Measurements from ENCODE around the gene MYO1A.

MYO1A gene

GRCh38 chr12:57001448-57001906 is 48.5 kb downstream of the MYO1A start:
- Mint-ChIP-seq H3K36me3 (peaks cover 39% of the 10 kb centered on the region), H3K9me3 (no peaks in the 10 kb centered on the region), H3K27ac (peak overlapping the region; percentile 19), H3K27me3 (no peaks in the 10 kb centered on the region), H3K4me1 (peaks cover 63% of the 10 kb centered on the region), H3K4me3 (no peak overlapping the region)
- ATAC-seq, result no peak

DNA sequence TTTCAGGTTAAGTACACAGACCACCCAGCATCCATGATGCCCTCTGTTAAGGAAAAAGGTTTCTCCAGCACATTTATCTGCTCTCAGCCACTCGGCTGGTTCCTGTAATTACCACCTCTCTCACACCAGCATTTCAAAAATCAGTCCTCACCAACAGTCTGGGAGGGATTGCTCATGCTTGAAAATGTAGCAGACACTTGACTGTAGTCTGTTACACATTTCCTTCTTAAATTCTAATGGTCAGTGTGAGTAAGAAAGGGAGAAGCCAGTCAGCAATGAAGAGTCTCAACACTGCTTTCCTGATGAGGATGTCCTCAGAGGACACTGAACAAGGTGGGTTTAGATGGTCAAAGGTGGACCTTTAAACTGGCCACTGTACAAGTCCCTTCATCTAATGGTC is 49.5 kb downstream of the MYO1A start:
- Mint-ChIP-seq H3K27ac (peak overlapping the region; percentile 20), H3K36me3 (peaks cover 49% of the 10 kb centered on the region), H3K4me3 (no peak overlapping the region), H3K4me1 (peaks cover 57% of the 10 kb centered on the region), H3K9me3 (no peaks in the 10 kb centered on the region), H3K27me3 (no peaks in the 10 kb centered on the region)
- no peak for ATAC-seq

- Mint-ChIP-seq H3K4me3 (peak overlapping the region; percentile 1), H3K36me3 (peaks cover 54% of the 10 kb centered on the region), H3K27me3 (no peaks in the 10 kb centered on the region), H3K27ac (peak overlapping the region; percentile 46), H3K9me3 (no peaks in the 10 kb centered on the region), H3K4me1 (peaks cover 49% of the 10 kb centered on the region)
- ATAC-seq, result no peak
Observed at GRCh38 chr12:56999456-56999855, 50.5 kb downstream of the MYO1A start.

DNA sequence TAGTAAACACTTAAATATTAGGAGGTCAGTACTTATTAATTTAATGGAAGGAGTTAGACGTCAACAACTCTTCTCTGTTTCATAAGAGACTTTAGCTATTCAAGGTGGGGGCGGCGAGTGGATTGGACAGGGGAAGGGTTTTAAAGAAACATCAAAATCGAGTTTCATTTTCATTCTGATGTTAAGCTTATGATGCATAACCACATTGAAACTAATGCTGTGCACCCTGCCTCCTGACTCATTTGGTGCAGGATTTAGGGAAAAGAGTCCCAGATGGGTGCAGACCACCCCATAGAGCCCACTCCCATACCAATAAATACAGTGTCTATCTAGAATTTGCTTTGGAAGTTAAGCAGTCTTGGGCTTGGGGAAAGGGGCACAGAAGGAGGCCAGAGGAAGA is 50.9 kb downstream of the MYO1A start:
- Mint-ChIP-seq H3K27me3 (no peaks in the 10 kb centered on the region), H3K9me3 (no peaks in the 10 kb centered on the region), H3K36me3 (peaks cover 50% of the 10 kb centered on the region), H3K27ac (peak overlapping the region; percentile 46), H3K4me1 (peaks cover 44% of the 10 kb centered on the region), H3K4me3 (peak overlapping the region; percentile 1)
- peak; percentile 76 for ATAC-seq

- Mint-ChIP-seq H3K27ac (peak overlapping the region; percentile 46), H3K4me3 (no peak overlapping the region), H3K9me3 (no peaks in the 10 kb centered on the region), H3K4me1 (peaks cover 44% of the 10 kb centered on the region), H3K36me3 (peaks cover 43% of the 10 kb centered on the region), H3K27me3 (no peaks in the 10 kb centered on the region)
- no peak for ATAC-seq
Observed at GRCh38 chr12:56998316-56998715, 51.6 kb downstream of the MYO1A start.

- Mint-ChIP-seq H3K4me1 (peaks cover 37% of the 10 kb centered on the region), H3K36me3 (peaks cover 33% of the 10 kb centered on the region), H3K4me3 (no peak overlapping the region), H3K27ac (no peak overlapping the region), H3K27me3 (no peaks in the 10 kb centered on the region), H3K9me3 (no peaks in the 10 kb centered on the region)
- ATAC-seq, result no peak
Observed at GRCh38 chr12:56996793-56997545, 53.0 kb downstream of the MYO1A start.

DNA sequence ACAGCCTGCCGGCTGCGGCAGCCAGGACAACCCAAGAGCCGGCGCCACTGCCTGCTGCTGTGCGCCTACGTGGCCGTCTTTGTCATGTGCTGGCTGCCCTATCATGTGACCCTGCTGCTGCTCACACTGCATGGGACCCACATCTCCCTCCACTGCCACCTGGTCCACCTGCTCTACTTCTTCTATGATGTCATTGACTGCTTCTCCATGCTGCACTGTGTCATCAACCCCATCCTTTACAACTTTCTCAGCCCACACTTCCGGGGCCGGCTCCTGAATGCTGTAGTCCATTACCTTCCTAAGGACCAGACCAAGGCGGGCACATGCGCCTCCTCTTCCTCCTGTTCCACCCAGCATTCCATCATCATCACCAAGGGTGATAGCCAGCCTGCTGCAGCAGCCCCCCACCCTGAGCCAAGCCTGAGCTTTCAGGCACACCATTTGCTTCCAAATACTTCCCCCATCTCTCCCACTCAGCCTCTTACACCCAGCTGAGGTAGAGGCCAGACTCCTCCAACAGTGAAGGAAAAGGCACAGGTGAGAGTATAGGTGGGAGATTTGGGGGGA is 53.9 kb downstream of the MYO1A start:
- Mint-ChIP-seq H3K27me3 (no peaks in the 10 kb centered on the region), H3K27ac (no peak overlapping the region), H3K36me3 (peaks cover 33% of the 10 kb centered on the region), H3K9me3 (no peaks in the 10 kb centered on the region), H3K4me3 (no peak overlapping the region), H3K4me1 (peaks cover 38% of the 10 kb centered on the region)
- no peak for ATAC-seq

- no peak overlapping the region for H3K4me3 Mint-ChIP-seq
- H3K36me3 Mint-ChIP-seq, result peaks cover 33% of the 10 kb centered on the region
- no peaks in the 10 kb centered on the region for H3K9me3 Mint-ChIP-seq
- peaks cover 33% of the 10 kb centered on the region for H3K4me1 Mint-ChIP-seq
- no peak for ATAC-seq
- H3K27me3 Mint-ChIP-seq, result no peaks in the 10 kb centered on the region
- no peak overlapping the region for H3K27ac Mint-ChIP-seq
Observed at GRCh38 chr12:56995201-56995929, 54.6 kb downstream of the MYO1A start.

DNA sequence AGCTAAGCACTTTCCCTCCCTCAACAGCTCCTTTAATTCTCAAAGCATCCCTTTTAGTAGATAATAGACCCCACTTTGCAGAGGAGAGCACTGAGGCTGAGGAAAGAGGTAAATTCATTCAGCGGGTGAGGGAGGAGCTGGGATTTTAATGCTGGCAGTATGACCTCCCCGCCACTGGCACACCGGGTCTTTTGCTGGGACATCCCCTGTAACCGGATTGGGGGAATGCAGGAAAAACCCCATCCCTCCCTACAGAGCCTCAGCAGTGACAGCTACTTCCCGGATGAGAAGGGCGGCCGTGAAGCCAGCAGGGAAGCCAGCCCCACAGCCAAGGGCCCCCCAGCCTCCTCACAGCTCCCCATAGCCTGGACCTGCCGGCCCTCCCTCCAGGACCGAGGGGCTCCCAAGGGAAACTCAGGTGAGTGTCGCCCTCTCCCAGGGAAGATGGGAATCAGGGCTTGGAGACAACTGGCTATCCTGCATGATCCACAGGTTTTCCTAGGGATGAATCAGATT is 55.6 kb downstream of the MYO1A start:
- ATAC-seq, result no peak
- Mint-ChIP-seq H3K27ac (no peak overlapping the region), H3K4me3 (no peak overlapping the region), H3K27me3 (no peaks in the 10 kb centered on the region), H3K36me3 (peaks cover 26% of the 10 kb centered on the region), H3K9me3 (no peaks in the 10 kb centered on the region), H3K4me1 (peaks cover 23% of the 10 kb centered on the region)

- H3K9me3 Mint-ChIP-seq, result no peaks in the 10 kb centered on the region
- H3K36me3 Mint-ChIP-seq, result peaks cover 23% of the 10 kb centered on the region
- H3K27ac Mint-ChIP-seq, result no peak overlapping the region
Observed at GRCh38 chr12:56993346-56993745, 56.6 kb downstream of the MYO1A start.

DNA sequence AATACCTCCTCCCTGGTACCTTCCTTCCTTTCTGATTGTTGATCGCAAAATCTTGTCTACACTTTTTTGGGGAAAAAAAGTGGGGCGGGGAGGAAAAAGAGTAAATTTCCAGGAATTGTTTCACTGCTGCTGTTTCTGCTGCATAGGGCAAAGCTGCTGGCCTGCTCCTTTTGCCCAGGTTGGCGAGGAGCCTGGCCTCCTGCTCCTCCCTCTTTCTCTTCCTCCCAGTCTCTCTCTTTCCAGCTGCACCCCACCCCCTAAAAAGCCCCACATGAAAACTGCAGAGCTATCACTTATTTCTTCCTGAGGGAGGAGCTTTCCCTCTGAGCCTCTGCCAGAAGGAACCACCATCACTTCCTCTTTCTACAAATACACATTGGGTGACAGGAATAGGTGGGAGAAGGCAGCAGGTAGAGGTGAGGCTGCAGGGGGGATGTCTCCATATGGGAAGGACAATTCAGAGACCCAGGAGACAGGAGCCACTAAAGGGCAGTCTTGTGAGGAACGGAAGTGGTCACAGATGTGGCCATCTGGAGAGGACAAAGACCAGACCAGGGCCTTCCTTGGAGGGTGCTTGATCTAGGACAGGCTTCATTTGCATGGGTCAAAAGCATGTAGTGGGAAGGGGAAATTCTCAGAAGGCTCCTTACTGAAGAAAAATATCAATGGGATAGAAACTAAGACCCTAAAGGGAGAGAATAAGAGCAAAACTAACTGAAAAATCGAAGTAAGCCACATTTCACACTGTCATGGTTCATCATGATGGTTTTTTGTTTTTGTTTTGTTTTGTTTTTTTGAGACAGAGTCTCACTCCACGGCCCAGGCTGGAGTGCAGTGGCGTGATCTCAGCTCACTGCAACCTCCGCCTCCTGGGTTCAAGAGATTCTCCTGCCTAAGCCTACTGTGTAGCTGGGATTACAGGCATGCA is 58.3 kb downstream of the MYO1A start:
- Mint-ChIP-seq H3K36me3 (peaks cover 16% of the 10 kb centered on the region), H3K4me3 (no peak overlapping the region), H3K27ac (peak overlapping the region; percentile 24), H3K9me3 (no peaks in the 10 kb centered on the region), H3K27me3 (no peaks in the 10 kb centered on the region), H3K4me1 (peaks cover 25% of the 10 kb centered on the region)
- no peak for ATAC-seq

More at GRCh38 chr12:56993346-56993745, 56.6 kb downstream of the MYO1A start:
- no peak for ATAC-seq
- H3K27me3 Mint-ChIP-seq, result no peaks in the 10 kb centered on the region
- H3K4me3 Mint-ChIP-seq, result no peak overlapping the region
- peaks cover 15% of the 10 kb centered on the region for H3K4me1 Mint-ChIP-seq

DNA sequence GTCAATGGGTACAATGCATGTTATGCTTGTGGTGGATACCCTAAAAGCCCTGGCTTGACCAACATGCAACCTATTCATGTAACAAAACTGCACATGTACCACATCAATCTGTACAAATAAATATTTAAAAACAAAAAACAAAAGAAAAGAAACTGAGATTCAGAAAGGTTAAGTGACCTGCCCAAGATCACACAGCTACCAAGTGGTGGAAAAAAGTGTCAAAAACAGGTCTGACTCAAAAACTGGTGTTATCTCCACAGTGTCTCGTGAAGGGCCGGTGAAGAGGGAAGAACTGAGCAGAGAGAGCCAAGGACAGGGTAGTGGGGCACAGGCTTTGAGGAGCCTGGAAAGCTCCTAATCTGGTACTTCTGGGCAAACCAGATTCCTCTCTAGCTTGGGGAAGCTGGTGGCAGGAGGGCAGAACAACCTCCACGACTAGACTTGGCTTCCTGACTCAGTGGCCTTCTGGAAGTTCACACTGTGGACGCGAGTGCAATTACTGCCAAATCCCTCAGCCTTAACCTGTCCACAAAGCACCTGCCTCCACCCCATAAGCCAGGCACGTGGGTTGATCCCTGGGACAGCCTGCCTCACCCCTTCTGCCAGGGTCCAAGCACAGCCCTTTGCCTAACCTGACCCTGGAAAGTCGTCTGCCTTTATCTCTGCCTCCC is 59.1 kb downstream of the MYO1A start:
- peak overlapping the region; percentile 24 for H3K27ac Mint-ChIP-seq

GRCh38 chr12:56989861-56990610 is 59.9 kb downstream of the MYO1A start:
- no peak overlapping the region for H3K4me3 Mint-ChIP-seq
- H3K9me3 Mint-ChIP-seq, result no peaks in the 10 kb centered on the region
- no peaks in the 10 kb centered on the region for H3K27me3 Mint-ChIP-seq
- H3K36me3 Mint-ChIP-seq, result peaks cover 2% of the 10 kb centered on the region
- no peak overlapping the region for H3K27ac Mint-ChIP-seq
- H3K4me1 Mint-ChIP-seq, result peaks cover 25% of the 10 kb centered on the region
- ATAC-seq, result no peak

More for the DNA sequence above, 59.1 kb downstream of the MYO1A start:
- H3K36me3 Mint-ChIP-seq, result peaks cover 10% of the 10 kb centered on the region
- H3K9me3 Mint-ChIP-seq, result no peaks in the 10 kb centered on the region
- no peak for ATAC-seq
- H3K27me3 Mint-ChIP-seq, result no peaks in the 10 kb centered on the region
- H3K4me1 Mint-ChIP-seq, result peaks cover 25% of the 10 kb centered on the region
- H3K4me3 Mint-ChIP-seq, result no peak overlapping the region
